Gastroesophageal sphincter (tissue), 3 donors: ENCODE results near the gene BRSK1.

ENCODE experiments used
- CTCF ChIP-seq, 4 experiments: fragments of 200-600 bp in 2 of 4; fragments of 450-650 bp in 2 of 4; sonication (generic) in 1 of 4; IDR thresholded peaks; one replicate each; pipeline ENCODE4 v1.5.1; 2017 to 2019; ENCODE audit warnings: antibody characterized with exemption in 4 of 4, mild to moderate bottlenecking in 2 of 4, moderate library complexity in 2 of 4
- EP300 ChIP-seq: sonication (generic); formaldehyde crosslinking; IDR thresholded peaks from one replicate; pipeline ENCODE4 v1.6.1; 2017; ENCODE audit warnings: antibody characterized with exemption, mild to moderate bottlenecking
- POLR2A ChIP-seq, 2 donors: fragments of 450-650 bp; IDR thresholded peaks; one replicate each; pipeline ENCODE4 v1.6.1; 2017; ENCODE audit warnings: antibody characterized with exemption in 2 of 2, mild to moderate bottlenecking in 2 of 2, moderate library complexity in 1 of 2
- POLR2AphosphoS5 ChIP-seq: sonication (generic); formaldehyde crosslinking; IDR thresholded peaks from one replicate; pipeline ENCODE4 v1.6.1; 2017; ENCODE audit warnings: antibody characterized with exemption

GRCh38 chr19:55341171-55341588 is 57.4 kb downstream of the BRSK1 start:
- TF ChIP-seq EP300, result no peak
- no peak for TF ChIP-seq CTCF (IDR thresholded peaks at IDR 0.05)
- TF ChIP-seq POLR2A (IDR thresholded peaks at IDR 0.05), result no peak
- TF ChIP-seq POLR2AphosphoS5, result no peak
